NCI-H128 (cell line): ENCODE data around the gene STK32B.
"Not testable (repeated sequence)": the region's sequence is repeated elsewhere in the genome, so short reads cannot be mapped to it uniquely, and the experiment has no call there.

Source experiments
- DNase-seq: peaks from one replicate; lab custom pipeline; 2025; ENCODE audit not compliant: unreplicated experiment; lab: John Stamatoyannopoulos, UW

STK32B gene

DNA sequence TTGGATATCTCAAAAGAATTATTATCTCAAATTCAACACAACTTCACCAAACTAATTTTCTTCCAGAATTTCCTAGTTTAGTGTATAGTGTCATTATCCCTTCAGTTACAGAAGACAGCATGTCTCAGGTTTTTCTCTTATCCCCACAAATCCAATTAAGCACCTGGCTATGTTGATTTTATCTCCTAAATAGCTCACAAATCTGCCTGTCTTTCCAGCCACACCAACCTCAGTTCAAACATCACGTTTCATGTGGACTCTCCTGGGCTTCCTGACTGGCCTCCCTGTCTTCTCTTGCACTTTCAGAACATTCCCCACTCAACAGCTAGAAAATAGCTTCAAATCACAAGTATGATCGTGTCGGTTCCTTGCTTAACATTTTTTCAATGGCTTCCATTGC lies 14.8 kb downstream of the STK32B start:
- DNase-seq: no peak

DNA sequence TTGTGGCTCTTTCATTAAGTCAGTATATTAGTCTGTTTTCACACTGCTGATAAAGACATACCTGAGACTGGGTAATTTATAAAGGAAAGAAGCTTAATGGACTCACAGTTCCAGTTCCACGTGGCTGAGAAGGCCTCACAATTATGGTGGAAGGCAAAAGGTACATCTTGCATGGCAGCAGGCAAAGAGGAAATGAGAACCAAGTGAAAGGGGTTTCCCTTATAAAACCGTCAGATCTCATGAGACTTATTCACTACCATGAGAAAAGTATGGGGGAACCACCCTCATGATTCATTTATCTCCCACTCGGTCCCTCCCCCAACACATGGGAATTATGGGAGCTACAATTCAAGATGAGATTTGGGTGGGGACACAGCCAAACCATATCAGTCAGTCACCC lies 15.7 kb downstream of the STK32B start:
- DNase-seq: not testable (repeated sequence)

DNA sequence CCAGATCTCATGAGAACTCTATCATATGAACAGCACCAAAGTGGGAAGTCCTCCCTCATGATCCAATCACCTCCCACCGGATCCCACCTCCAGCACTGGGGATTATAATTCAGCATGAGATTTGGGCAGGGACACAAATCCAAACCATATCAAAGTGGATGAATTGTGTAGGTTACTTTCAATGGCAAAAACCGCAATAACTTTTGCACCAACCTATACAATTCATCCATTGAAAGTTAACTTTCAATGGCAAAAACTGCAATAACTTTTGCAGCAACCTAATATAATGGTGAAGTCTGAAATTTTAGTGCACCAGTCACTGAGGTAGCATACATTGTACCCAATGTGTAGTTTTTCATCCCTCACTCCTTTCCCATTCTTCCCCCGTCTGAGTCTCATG lies 16.6 kb downstream of the STK32B start:
- DNase-seq: no peak

DNA sequence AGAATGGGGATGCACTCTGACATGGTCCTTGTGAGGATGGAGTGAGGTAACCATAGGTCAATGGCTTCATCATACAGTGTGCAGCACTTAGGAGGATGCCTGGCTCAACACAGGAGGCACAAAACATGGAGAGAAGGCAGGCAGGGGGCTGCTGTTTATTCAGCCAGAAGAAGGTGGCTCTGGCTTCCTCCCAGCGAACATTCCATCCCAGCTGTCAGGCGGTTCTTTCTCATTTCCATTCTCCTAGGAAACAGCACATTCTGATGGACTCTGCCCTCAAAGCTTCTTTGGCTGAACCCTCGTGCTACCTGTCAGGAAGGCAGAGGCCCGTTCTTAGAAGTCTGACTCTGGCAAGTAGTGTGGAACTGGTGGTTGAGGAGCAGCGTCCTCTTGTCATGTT lies 18.6 kb downstream of the STK32B start:
- DNase-seq: no peak

DNA sequence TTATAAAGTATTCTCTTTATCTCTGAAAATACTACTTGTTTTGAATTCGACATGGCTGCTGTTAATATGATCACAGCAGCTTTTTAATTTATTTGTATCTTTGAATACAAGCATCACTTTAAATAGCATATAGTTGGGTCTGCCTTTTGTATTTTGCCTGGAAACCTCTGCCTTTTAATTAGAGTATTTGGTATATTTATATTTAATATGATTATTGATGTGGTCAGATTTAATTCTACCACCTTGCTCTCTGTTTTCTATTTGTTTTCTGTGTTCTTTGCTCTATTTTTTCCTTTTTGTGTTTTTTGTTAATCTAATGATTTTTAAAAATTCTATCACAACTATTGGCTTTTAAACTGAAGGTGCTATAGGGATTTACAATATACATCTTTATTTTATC lies 21.7 kb downstream of the STK32B start:
- no peak for DNase-seq

DNA sequence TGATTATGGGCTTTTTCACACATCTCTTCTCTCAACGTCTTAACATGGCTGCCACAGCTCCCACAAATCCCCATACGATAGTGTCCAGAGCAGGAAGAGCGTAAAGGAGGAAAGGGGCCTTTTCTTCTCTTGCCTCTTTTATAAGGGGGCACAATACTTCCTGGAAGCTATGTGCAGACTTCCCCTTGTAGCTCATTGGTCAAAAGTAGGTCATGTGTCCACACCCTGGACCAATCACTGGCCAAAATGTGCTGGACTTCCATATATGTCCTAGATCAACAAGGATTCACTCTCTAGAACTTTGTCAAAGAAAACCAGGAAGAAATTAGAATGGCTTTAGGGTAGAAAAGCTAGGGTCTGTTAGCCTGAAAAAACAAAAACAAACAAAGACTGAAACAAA lies 26.7 kb downstream of the STK32B start:
- DNase-seq: no peak

DNA sequence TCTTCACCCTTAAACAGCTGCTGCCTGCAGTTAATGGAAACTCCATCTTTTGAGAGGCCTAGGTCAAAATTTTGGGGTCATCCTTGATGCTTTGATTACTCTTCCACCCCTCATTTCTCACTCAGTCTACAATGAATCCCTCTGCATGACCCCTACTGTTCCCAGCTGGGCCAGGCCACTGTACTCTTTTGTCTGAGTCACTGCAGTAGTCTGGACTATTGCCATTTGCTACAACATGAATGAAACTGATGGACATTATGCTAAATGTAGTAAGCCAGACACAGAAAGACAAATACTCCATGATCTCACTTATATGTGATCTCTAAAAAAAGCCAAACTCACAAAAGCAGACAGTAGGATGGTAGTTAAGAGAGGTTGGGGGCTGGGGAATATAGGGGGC lies 28.3 kb downstream of the STK32B start:
- no peak for DNase-seq

DNA sequence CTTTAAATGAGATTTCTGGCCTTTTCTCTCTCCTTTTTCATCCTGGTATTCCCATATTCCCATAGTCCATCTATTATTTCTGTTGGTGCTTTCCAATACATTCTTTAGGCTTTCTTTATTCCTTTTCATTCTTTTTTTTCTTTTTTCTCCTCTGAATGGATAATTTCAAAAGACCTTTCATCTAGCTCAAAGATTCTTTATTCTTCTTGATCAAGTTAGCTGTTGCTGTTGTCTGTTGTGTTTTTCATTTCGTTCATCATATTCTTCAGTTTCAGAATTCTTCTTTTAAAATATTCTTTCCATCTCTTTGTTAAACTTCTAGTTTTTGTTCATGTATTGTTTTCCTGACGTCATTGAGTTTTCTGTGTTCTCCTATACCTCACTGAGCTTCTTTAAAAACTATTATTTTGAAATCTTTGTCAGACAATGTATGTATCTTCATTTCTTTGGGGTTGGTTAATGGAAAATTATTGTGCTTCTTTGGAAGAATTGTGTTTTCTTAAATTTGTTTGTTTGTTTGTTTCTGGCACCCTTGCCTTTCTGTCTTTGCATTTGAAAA lies 30.2 kb downstream of the STK32B start:
- DNase-seq: no peak

DNA sequence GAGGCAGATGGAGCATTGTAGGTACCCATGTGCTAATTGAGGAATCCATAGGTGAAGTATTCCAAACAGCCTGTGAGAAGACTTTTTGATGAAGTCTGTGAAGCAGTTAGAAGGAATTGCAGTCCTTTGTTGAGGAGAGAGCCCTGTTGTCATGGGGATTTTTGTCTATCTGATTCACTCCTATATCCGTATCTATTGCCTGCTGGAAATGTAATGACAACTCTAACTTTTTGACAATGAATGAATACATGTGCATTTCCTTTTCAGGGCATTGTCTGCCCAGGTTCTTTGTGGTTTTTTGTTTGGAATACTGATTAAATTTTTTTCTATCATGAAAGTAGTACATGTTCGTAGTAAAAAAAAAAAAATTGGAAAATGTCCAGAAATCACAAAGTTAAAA lies 31.1 kb downstream of the STK32B start:
- no peak for DNase-seq

DNA sequence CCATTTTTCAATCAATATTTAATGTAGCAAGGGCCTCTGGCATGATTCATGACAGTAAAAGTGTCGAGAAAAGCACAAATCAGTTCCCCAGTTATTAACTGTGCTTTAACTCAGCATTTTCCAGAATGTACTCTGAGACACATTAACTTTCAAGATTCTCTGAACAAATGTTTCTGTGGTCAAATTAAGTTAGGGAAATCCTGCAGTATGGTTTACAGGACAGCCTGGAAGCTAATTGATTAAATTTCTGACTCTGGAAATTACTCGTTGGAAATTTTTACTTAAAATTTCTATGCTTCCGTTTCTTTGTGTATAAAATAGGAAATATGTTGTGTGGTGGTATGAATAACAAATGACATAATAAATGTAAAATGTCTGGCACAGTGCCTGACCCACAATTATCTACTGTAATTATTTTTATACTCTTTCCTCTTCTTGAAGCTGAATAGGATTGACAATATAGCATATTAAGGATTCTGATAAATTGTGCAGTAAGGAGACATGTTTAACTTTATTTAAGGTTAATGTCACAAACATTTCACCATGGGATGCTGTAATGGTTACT lies 33.7 kb downstream of the STK32B start:
- DNase-seq: no peak

DNA sequence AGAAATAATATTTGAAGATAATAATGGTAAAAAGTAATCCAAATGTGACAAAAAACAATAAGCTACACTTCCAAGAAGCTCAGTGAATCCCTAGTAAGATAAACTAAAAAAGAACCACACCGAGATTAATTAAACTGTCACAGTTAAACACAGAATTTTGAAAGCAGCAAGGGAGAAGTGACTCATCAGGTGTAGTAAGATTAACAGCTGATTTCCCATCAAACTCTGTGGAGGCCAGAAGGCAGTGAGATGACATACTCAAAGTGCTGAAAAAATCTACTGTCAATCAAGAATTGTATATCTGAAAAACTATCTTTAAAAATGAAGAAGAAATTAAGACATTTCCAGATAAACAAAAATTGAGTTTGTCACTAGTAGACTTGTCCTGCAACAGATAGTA lies 35.3 kb downstream of the STK32B start:
- no peak for DNase-seq

DNA sequence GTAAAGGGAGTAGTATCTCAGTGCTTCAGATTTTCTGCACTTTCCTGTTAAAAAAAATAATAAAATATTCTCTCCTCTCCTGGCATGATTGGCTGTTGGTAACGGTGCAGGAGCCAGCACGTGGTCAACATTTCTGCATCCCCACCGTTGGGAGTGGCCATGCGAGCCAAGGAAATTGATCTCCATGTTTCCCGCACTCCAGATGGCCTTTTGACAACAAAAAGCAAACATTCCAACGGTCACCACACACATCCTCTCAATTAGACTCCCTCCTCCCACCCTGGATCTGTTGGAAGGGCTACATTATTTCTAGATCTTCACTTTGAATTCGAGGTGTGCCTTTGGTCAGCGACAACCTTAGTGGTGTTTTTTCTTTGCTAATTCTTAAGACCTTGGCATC lies 45.0 kb downstream of the STK32B start:
- no peak for DNase-seq

DNA sequence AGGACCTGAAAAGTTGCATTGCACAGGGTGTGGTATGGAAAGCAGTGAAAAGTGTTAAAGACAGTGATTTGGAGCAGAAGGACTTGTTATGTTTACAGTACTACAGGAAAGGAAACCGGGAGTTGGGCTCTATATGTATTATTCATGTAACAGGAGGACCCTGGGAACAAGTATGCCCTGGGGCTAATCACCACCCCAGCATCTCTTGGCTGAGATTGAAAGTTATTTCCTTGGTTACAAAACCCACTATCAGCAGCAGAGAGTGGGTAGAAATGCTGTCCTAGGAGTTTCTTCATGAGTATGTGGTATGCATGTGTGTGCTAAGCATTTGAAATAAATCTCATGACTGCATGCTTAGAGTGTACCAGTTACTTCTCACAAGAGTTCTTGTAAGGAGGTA lies 46.9 kb downstream of the STK32B start:
- no peak for DNase-seq

DNA sequence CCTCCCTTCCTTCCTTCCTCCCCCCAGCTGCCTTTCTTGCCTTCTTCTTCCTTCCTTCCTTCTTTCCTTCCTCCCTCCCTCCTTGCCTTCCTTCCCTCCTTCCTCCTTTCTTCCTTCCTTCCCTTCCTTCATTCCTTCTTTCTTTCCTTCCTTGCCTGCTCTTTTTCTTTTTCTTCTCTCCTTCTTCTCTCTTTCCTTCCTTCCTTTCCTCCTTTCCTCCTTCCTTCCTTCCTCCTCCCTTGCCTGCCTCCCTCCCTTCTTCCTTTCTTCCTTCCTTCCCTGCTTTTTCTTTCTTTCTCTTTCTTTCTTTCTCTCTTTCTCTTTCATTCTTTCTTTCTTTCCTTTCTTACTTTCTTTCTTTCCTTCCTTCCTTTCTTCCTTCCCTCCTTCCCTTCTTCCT lies 49.1 kb downstream of the STK32B start:
- DNase-seq: no peak

DNA sequence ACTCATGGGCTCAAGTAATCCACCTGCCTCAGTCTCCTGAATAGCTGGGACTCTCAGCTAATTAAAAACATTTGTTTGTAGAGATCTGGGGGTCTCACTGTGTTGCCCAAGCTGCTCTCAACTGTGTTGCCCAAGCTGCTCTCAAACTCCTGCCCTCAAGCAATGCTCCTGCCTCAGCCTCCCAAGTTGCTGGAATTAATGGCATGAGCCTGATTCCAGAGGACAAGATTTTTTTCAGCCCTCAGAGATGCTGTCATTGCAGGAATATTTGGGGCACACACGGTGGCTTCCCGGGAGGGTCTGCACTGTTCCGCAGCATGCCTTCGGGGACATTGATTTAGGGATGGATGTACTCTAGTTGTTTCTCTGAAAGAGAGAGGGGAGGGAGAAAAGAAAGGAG lies 49.7 kb downstream of the STK32B start:
- DNase-seq: no peak

DNA sequence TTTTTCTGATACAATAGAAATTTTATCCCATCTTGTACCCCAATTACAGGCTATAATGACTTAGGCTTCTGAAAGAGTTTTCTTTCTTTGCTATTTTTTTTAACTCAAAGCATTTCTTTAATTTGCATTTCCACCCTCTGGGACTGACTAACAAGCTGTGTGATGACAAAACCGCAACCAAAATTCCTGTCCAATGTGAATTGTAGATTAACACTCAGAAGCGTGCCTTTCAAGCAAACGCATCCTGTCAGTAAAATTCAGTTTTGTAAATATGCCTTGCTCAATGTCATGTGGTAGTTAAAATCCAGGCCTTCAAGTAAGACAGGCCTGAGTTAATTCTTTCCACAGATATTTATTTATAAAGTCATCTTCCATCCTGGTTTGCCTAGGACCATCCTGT lies 50.3 kb downstream of the STK32B start:
- no peak for DNase-seq

DNA sequence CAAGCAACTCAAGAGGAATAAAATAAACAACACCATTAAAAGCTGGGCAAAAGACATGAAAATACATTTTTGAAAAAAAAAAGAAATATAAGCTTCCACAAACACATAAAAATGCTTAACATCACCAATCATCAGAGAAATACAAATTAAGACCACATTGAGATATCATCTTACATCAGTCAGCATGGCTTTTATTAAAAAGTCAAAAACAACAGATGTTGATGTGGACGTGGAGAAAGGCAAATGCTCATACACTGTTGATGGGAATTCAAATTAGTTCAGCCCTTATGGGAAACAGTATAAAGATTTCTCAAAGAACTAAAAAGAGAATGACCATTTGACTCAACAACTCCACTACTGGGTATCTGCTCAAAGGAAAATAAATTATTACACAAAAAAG lies 59.6 kb downstream of the STK32B start:
- DNase-seq: no peak

DNA sequence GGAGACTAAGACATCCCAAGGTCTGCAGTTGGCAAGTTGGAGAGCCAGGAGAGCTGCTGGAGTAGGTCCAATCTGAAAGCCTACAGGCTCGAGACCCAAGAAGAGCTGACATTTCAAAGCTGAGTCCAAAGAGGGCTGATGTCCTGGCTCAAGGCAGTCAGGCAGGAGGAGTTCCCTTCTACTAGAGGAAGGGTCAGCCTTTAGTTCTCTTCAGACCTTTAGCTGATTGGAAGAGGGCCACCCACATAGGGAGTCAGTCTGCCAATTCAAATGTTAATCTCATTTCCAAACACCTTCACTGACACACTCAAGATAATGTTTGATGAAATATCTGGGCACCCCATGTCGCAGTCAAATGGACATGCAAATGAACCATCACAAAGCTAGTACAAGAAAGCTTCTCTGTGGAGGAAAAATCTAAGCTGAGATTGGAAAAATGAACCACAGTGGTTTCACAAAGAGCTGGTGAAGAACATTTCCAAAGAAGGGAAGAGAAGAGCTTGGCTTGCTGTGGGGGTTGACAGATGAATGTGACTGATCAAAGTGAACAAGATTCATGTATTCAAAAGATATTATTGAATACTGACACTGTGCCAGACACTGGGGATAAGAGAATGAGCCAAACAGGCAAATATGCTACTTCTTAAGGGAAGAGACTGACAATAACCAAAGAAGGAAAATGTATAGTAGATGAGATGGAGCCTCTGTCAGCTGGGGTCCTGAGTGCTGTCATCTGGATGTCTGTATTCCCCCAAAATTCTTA lies 61.2 kb downstream of the STK32B start:
- no peak for DNase-seq

DNA sequence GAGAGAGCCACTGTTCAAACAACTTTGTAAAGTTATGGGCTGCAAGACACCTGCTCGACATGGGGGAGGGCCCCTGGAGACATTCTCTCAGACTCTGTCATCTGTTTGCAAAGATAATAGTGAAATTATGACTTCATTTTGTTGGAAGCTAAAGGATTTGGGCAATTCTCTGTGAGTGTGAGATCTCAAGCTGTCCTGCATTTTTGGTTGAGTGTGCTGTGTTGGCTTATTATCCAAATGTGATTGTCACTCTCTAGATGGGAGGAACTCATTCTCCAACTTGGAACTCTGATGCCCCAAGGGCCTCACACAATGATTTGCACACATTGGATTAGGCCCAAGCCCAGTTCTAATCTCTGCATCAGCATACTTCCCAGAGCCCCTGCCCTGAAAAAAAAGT lies 63.7 kb downstream of the STK32B start:
- no peak for DNase-seq

DNA sequence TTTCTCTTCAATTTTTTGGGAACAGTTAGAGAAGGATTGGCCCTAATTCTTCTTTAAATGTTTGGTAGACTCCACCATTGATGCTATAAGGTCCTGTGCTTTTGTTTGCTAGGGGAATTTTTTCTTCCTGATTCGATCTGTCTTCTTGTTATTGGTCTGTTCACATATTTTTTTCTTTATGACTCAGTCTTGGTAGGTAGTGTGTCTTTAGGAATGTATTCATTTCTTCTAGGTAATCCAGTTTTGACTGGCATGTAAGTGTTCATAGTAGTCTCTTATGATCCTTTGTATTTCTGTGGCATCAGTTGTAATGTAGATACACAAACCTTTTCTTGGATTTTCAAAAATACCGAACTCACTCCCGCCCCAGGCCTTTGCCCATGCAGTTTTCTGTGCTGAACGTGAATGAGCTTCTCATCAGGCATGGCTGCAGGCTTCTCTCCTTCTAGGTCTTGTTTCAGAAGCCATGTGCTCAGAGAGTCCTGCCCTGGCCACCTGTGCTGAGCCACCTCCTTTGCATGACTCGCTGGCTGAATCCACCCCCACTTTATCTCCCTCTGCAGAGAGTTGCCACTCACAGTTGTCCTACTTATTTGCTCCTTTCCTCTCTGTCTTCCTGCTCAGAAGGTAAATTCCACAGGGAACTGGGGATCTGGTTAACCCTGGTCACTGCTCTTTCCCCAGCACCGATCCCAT lies 67.0 kb downstream of the STK32B start:
- DNase-seq: no peak

DNA sequence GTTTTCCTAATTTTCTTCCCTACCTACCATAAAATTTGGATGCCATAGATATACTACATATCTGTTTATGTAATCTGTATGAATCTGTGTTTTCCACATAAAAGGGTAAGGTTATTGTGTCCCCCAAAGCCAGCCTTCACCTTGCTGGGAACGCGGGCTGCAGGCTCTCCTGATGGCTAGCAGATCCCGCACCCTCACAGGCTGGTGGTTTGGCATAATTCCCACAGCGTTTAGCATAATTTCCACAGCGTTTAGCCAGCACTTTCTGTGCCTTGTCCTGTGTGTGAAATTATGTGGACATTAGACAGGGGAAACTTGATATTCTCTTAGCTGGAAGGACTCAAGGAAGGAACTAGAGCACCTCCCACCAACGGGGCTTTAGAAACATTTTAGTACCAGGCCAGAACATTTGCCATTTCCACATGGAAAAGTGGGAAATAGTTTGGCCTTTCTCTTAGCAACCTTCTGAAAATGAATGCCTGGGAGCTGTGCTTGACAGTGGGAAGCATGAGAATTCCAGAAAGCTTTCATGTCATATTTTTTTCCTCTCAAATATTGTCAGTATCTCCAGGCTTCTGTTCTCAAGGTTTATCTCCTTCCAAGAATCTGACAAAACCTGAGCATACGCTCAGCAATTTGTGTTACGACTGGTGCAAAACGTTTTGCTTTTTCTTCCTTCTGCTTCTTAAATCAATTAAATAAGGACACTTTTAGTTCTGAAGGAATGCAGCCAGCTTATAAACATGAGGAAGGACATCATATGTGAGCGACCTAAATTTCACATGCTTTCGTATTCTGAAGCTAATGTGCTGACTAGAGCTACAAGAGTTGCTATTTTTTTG lies 67.9 kb downstream of the STK32B start:
- DNase-seq: no peak
